GM12878 (cell line): Measurements from ENCODE around the gene WHRN. TPM values are rescaled to one million over a fixed set of nuclear protein-coding genes. Genes with fewer than 3 reads are reported as not detected.

Experiments used
- BACH1 ChIP-seq: fragments of 450-650 bp; IDR thresholded peaks from 2 replicates; pipeline ENCODE4 v1.6.1; 2017; ENCODE audit warnings: mild to moderate bottlenecking, borderline replicate concordance
- BCL3 ChIP-seq: IDR thresholded peaks from 2 replicates; pipeline ENCODE4 v1.6.1; 2011; ENCODE audit warnings: borderline replicate concordance, low read depth, mild to moderate bottlenecking, moderate library complexity, low read length; ENCODE audit not compliant: insufficient read depth, poor library complexity, severe bottlenecking
- CEBPB ChIP-seq, 2 experiments: fragments of 150-350 bp in 1 of 2; IDR thresholded peaks; 2 replicates each; pipeline ENCODE4 v1.6.1; 2012 to 2014; ENCODE audit warnings: low read depth in 2 of 2, low read length in 2 of 2, borderline replicate concordance in 1 of 2, inconsistent platforms in 1 of 2
- CREM ChIP-seq: IDR thresholded peaks from 2 replicates; pipeline ENCODE4 v1.6.1; 2014; ENCODE audit warnings: antibody characterized with exemption, low read depth
- E2F4 ChIP-seq: IDR thresholded peaks from 2 replicates; pipeline ENCODE4 v1.6.1; 2012; ENCODE audit warnings: low read depth, low read length, improper control_type of control experiment
- EED ChIP-seq: sonication (generic); IDR thresholded peaks from 2 replicates; pipeline ENCODE4 v1.6.1; 2016; ENCODE audit warnings: antibody characterized with exemption, low read depth
- GABPA ChIP-seq: IDR thresholded peaks from 2 replicates; pipeline ENCODE4 v1.6.1; 2014; ENCODE audit warnings: antibody characterized with exemption, low read depth, mild to moderate bottlenecking, inconsistent platforms
- KAT2A ChIP-seq: conservative IDR thresholded peaks from 2 replicates; pipeline ENCODE4 v1.6.1; 2011; ENCODE audit warnings: low read depth, low read length; ENCODE audit not compliant: control insufficient read depth
- PKNOX1 ChIP-seq: fragments of 450-650 bp; IDR thresholded peaks from 2 replicates; pipeline ENCODE4 v1.6.1; 2016; ENCODE audit warnings: mild to moderate bottlenecking
- POLR2AphosphoS5 ChIP-seq: IDR thresholded peaks from 2 replicates; pipeline ENCODE4 v1.6.1; 2011; ENCODE audit warnings: mild to moderate bottlenecking, low read length, inconsistent platforms
- RB1 ChIP-seq: fragments of 450-650 bp; formaldehyde crosslinking; IDR thresholded peaks from 2 replicates; pipeline ENCODE4 v1.6.1; 2017; ENCODE audit warnings: mild to moderate bottlenecking, borderline replicate concordance
- SIN3A ChIP-seq: IDR thresholded peaks from 2 replicates; pipeline ENCODE4 v1.6.1; 2012; ENCODE audit warnings: low read depth, low read length, improper control_type of control experiment
- SPI1 ChIP-seq: IDR thresholded peaks from 2 replicates; pipeline ENCODE4 v1.6.1; 2011; ENCODE audit warnings: low read depth, mild to moderate bottlenecking, low read length, moderate library complexity, borderline replicate concordance; ENCODE audit not compliant: insufficient read depth
- polyA plus RNA-seq, 11 experiments: library from polyadenylated mRNA; depleted of rRNA in 4 of 11; unstranded in 6 of 11; stranded (reverse) in 5 of 11; fragments of >200 nt; fragmentation: Nextera tagmentation in 4 of 11; fragmentation: Illumina TruSeq in 1 of 11; extraction: Ambion mirVana in 4 of 11; extraction: Trizol in 1 of 11; gene quantifications; 1 replicate in 1 of 11; 2 replicates in 10 of 11; pipeline versions ENCODE4 v1.2.1 to v1.2.3, GENCODE V29; 2011 to 2016; ENCODE audit warnings: inconsistent platforms in 2 of 11, missing spikeins in 2 of 11, low read depth in 1 of 11
- total RNA-seq, 4 experiments: library from RNA; depleted of rRNA in 3 of 4; stranded (reverse); fragments of >200 nt in 3 of 4; fragmentation: Illumina TruSeq in 1 of 4; extraction: Trizol in 1 of 4; gene quantifications; 2 replicates each; pipeline versions ENCODE4 v1.2.1 to v1.2.3, GENCODE V29; 2013 to 2021

WHRN gene
- total and polyA plus RNA-seq, 10 of the 15 experiments (the other 5 are each of a cell fraction or from before 2014, with no cell fraction given), result 0.04 to 18.2 (median 0.68) TPM; not detected in 1

GRCh38 chr9:114366334-114367128 lies 138.7 kb downstream of the WHRN start (continued):
- TF ChIP-seq PKNOX1 (peak; percentile 73), SIN3A (no peak), KAT2A (no peak), BACH1 (0 out of 2 replicates have a peak, but pooled peaks have one; percentile 13), RB1 (no peak), SPI1 (peak; percentile 97), EED (no peak), CREM (peak; percentile 26; the same call in 1 of the 2 replicates), GABPA (no peak), BCL3 (no peak), E2F4 (no peak), CEBPB (IDR thresholded peaks at IDR 0.05; ENCODE audit: borderline replicate concordance in 1 of 2, low read depth in 2 of 2, low read length in 2 of 2) (no peak), POLR2AphosphoS5 (no peak)
